Hindlimb muscle (tissue), 1 donor: ENCODE results near the gene CABCOCO1. TPM values are rescaled to one million over a fixed set of nuclear protein-coding genes. Genes with fewer than 3 reads are reported as not detected.

ENCODE experiments used
- polyA plus RNA-seq: library from polyadenylated mRNA; unstranded; fragments of 120-200 nt; gene quantifications from one replicate; pipeline ENCODE4 v1.2.1, GENCODE V29; 2013; ENCODE audit not compliant: insufficient read length

Gene CABCOCO1
- polyA plus RNA-seq, 1 donor: 0.53 TPM

Other genes starting within 250 kb of the CABCOCO1 start
- gene TMEM26, start 209.5 kb upstream of the CABCOCO1 start, polyA plus RNA-seq: 8.1 TPM
- gene ARID5B, start 238.8 kb downstream of the CABCOCO1 start, polyA plus RNA-seq: 21.1 TPM